Retina (tissue), 1 donor: ENCODE measurements around the gene VWA3A.
"Not testable (repeated sequence)": the region's sequence is repeated elsewhere in the genome, so short reads cannot be mapped to it uniquely, and the experiment has no call there.

Experiments used
- DNase-seq: peaks from one replicate; pipeline ENCODE4 v3.0.0-alpha.2; 2016

Gene VWA3A

DNA sequence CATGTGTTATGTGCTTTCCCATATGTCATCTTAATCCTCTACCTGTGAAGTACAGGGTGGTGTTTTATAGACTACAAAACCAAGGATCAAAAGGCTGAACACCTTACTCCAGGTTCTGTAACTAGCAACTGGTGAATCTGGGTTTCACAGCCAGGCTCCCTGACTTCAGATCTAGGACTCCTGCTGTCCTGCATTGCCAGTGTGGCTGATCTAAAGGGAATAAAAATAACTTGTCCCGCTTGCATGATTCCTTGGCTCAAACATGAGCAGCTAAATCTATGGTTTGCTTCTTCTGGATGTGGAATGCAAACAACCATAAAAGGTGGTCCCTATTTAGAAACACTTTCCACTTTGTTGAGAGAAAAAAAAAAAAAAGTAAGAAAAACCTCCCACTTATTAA, 3.7 kb upstream of the VWA3A start:
- DNase-seq, result no peak

DNA sequence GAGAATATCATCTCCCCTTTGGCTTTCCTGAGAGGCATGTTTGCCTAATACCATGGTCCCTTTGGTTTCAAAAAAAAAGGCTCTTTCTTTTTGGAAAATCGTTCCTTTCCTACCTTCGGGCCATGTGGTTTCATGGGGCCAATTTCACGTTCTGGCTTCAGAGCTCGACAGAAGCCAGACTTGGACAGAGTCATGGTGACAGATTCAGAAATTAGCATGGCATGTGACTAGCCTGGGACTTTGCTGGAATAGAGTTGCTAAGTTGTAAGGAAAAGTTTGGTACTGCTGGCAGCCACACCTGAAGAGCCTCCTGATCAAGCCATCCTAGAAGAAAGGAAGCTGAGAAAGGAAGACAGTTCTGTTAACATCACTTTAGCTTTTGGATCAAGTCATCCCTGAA, 2.4 kb upstream of the VWA3A start:
- no peak for DNase-seq

DNA sequence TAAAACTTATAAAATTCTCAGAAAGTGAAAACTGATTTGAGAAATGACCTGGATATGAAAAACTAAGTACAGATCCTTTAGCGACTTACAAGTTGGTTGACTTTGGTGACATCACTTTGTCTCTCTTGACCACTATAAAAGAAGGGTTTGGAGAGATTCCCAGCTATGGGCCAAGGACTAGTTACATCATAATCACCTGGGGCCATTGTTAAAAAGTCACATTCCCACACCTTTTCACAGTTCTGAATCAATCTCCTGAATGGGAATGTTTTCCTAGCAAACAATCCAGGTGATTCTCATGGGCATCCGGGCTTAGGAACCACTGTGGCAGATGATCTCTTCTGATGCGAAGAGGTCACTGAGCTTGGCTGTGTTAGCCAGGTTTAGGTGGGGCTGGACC, 620 bp upstream of the VWA3A start:
- no peak for DNase-seq

DNA sequence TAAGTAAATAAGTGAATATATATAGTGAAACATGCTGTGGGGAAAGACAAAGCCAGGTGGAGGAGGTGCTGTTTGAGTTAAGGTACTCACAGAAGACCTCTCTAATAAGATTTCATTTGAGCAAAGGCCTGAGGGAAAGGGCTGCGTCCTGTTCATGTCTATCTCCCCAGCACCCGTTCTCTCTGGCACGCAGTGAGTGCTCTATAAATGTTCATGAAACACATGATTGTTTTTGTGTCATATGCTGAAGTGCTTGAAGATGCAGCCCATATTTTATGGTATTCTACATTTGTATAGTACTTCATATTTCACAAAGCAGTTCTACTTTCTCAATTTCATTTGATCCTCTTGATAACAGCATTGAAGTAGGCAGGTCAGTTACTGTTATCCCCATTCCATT, 990 bp downstream of the VWA3A start:
- no peak for DNase-seq

DNA sequence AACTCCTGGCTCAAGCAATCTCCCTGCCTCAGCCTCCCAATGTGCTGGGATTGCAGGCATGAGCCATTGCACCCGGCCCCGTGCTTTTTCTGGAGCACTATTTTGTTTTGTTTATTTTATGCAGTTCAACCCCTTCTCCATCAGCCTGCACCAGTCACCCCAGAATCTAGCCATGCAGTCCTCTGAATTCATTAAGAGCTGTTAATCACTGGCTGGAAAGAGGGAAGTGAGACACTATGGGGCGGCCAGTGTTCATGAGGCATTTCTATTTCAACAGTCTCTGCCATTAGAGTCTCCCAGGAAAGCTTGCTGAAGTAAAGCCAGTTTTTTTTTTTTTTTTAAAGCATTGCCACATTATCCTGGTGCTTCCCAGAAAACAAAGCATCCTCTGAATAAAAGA, 1.7 kb downstream of the VWA3A start:
- no peak for DNase-seq

DNA sequence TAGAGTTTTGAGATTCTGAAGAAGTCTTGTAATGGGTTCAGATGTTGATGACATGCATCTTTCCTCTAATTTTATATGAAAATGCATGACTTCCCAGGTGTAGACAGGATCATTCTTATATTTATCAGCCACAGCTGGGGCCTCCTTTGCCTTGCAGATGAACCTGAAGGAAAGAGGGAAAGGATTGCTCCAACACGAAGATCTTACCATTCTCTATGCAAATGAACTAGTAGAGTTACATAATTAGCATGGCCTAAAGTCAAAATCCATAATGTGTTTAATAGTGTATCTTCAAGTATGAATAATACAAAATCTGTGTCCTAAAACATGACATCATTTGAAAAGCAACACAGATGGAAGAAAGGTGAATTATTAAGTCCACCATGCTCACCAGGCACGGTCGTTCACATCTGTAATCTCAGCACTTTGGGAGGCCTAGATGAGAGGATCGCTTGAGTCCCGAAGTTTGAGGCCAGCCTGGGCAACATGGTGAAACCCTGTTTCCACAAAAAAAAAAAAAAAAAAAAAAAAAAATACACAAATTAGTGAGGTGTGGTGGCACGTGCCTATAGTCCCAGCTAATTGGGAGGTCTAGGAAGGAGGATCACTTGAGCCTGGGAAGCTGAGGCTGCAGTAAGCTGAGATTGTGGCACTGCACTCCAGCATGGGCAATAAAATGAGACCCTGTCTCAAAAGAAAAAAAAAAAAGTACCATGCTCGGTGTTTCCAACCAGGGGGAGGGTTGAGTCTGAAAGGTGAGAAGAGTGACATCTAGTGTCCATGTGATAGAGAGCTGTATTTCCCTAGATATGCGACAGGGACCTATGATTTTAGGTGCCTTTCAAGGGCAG, 6.3 kb downstream of the VWA3A start:
- peak; percentile 41 for DNase-seq

DNA sequence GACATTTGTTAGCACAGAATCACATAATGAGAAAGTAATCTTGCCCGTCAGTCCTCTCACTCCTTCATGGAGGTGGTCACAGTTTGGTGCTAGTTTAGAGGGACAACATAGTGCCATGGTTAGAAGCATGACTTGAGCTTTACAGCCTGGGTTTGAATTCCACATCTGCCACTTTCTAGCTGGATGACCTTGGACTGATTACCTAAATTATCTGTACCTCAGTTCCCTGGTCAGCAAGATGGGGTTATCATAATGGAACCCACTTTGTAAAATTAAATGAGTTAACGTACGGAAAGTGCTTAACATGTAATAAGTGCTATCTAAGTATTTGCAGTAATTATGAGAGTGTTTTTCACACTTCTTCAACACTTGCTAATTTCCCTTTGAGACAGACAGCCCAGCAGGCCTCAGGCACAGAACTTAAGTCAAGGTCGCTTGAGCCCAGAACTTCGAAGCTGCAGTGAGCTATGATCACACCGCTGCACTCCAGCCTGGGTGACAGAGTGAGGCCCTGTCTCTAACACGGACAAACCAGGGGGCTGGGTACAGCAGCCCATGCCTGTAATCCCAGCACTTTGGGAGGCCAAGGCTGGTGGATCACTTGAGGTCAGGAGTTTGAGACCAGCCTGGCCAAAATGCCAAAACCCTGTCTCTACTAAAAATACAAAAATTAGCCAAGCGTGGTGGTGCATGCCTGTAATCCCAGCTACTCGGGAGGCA, 7.1 kb downstream of the VWA3A start:
- DNase-seq, result no peak

DNA sequence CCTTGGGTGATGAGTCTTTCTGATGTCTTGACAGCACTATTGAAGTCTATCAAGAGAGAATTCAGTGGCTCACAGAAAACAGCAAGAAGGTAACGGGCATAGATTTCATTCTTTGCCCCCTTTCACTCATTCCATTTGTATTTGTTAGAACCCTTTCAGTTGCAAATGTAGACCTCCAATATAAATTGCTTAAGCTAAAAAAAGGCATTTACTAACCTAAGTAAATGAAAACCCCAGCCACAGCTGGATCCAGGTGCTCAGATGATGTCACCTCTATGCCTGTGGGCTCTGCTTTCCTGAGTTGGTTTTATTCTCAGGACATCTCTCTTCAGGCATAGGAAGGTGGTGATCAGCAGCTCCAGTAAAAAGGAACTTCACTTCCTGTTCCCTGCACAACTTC, 11.1 kb downstream of the VWA3A start:
- DNase-seq, result no peak

DNA sequence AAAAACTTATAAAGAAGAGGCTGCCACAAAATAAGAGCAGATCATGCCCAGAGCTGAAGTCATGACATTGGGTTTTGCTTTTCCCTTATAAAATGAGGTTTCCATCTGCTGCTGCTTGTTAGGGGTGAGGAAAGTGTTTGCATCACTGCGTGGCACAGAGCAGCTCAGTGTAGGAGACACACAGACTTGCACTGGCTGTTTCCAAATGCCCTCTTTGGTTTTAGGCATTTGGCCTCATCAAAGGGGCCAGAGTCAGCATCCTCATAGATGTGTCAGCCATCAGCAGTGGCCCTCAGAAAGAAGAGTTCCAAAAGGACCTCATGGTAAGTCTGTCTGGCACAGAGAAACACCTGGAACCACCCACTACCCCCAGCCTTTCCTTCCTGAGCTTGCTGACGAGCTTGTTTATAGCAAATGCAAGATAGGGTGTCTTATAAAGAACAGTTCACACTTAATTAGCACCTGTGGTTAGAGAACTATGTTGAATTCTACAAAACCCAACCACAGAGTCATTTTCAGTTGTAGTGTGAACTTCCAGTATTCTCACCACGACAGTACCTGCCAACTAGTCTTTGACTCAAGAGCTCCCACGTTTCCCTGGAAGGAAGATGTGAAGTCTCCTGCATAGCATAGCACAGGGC, 17.0 kb downstream of the VWA3A start:
- no peak for DNase-seq

DNA sequence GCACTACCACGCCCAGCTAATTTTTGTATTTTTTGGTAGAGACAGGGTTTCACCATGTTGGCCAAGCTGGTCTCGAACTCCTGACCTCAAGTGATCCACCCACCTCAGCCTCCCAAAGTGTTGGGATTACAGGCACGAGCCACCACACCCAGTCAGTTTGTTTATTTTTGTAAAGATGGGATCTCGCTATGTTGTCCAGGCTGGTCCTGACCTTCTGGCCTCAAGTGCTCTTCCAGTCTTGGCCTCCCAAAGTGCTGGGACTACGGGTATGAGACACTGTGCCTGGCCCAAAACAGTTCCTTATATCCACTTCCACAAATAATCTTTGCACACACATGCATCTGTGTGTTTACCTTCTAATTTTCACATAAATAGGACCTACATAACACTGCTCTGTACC, 19.3 kb downstream of the VWA3A start:
- DNase-seq, result not testable (repeated sequence)

DNA sequence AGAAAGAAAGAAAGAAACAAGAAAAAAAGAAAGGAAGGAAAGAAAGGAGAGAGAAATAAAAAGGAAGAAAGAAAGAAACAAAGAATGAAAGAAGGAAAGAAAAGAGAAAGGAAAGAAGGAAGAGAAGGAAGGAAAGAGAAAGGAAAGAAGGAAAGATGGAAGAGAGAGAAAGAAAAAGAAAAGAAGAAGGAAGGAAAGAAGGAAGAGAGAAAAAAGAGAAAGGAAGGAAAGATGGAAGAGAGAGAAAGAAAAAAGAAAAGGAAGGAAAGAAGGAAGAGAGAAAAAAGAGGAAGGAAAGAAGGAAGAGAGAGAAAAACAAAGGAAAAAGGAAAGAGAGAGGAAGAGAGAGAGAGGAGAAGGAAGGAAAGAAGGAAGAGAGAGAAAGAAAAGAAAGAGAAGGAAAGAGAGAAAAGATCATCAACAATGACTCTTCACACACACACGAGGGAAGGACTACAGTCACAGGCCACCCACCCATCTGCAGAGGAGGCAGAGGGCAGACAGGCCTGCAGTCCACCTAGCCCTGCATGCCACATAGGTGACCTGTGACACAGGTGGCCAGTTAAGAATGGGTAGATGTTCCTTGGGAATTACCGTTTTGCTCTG, 23.9 kb downstream of the VWA3A start:
- DNase-seq, result no peak

DNA sequence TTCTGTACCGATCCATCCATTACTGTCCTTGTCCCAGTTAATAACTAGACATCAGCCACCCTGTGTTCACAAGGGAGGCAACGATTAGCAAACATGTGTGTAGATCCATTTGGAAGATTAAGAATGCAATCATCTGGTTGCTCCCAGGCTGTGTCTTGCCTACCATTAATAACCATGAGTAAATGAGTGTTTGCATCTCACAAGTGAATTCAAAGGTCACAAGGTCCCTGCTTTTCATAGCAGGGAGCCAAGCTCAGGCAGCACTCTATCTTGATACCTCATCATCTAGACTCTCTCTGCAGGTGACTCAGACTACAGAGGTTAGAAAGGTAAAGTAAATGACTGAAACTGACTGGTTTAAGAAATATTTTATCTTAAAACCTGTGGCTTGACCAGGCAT, 25.3 kb downstream of the VWA3A start:
- DNase-seq, result no peak

DNA sequence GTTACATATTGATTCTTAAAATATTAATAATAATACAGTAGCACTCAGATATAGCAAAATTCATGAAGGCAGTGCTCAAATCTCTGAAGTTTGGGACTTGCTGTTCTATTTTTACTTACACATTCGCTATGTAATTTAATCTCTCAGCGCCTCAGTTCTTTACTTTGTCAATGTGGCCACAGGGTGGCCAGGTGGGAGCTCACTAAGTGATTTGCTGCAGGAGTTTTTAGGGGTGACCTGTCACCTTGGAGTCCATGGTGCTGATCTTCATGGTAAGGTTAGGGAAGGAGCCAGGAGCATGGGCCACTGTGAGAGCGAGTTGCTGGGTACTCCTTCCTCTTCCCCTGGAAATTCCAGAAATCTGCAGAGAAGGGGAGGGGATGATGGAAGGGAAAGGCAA, 28.1 kb downstream of the VWA3A start:
- DNase-seq, result no peak

DNA sequence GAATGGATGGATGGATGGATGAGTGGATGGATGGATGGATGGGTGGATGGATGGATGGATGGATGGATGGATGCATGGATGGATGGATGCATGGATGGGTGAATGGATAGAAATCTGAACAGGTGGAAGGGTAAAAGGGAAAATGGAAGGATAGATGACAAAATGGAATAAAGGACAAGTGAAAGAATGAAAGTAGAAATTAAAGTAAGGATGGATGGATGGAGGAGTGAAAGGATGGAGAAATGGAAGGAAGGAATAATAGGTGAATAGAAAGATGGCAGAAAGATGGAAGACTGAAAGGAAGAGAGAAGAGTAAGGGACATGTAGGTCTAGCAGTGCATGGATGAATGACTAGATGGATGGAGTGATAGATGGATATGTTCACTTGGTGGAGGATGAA, 29.9 kb downstream of the VWA3A start:
- DNase-seq, result no peak

DNA sequence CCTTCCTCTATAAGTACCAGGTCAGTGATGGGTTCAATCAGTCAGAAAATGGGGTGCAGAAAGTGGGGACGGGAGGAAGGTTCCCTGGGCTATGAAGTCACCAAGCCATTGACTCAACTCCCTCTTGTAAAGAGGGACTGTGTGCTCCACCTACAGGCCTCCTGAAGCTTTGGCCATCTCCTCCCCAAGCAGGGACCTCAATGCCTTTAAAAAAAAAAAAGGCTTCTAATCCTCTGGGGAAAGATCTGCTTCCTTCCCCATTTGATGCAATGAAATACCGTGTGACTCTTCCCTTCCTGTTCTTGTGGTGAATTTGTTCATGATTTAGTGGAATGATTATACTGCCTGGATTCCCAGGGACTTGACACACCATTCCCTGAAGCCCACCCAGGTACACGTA, 30.8 kb downstream of the VWA3A start:
- DNase-seq, result no peak

DNA sequence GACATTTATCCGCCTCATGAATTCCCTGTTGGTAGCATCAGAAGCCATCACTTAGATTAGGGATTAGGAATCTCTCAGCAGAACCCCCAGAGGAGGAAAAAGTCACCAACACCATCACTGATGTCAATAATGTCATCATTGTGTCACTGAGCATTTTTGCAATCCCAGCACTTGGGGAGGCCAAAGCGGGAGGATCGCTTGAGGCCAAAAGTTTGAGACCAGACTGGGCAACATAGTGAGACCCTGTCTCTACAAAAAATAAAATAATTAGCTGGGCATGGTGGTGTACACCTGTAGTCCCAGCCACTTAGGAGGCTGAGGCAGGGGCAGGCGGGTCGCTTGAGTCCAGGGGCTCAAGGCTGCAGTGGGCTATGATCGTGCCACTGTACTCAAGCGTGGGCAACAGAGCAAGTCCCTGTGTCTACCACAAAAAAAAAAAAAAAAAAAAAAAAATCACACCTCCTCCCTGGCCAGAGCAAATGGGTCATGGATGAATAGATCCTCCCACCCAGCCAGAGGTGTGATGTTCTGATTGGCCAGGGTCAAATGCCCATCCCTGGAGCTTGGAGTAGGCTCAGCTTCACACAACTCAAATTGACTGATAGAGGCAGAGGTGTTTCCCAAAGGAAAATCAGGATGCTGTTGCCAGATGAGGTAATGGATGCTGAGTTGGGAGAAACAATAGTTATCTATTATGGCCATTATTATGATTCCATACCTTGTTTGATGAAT, 31.6 kb downstream of the VWA3A start:
- no peak for DNase-seq

DNA sequence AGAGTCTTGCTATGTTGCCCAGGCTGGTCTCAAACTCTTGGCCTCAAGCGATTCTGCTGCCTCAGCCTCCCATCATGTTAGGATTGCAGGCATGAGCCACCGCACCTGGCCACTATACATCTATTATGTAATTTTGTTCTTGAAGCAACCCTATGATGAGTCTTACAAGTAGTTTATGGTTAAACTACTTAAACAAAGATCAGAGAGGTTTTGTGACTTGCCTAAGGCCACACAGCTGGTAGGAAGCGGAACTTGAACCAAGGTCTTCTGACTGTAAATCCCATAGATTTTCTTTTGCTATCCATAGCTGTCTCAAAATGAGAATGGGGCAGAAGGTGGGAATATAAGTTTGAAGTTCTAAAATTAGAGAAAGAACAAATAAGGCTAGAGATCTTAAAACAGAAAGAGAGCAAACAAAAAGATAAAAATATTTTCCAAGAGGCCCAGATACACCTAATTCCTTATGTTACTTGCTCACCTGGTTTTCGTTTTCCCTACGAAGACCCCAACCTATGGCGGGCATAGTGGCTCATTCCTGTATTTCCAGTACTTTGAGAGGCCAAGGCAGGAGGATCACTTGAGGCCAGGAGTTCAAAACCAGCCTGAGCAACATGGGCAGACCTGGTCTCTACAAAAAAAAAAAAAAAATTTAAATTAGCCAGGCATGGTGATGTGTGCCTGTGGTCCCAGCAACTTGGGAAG, 32.4 kb downstream of the VWA3A start:
- no peak for DNase-seq

DNA sequence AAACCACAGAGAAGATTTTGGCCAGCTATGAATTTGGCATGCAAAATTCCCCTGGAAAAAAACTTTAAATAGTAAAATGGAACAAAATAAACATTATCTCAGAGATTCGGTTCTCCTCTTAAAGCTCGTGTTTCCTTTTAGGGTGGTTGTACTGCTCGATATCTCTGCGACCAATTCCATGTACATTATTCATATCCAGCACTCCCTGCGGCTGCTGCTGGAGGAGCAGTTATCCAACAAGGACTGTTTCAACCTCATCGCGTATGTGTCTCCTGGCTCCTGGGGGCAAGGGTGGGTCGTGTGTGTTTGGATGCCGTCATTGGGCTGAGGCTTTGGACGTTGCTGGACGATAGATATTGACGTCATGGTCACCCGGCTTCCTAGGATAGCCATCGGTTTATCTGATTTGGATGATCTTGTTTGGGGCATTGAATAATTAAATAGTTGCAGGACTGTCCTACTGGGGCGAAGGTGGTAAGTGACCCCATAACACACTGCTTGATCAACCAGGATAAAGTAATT, 33.8 kb downstream of the VWA3A start:
- DNase-seq, result no peak

DNA sequence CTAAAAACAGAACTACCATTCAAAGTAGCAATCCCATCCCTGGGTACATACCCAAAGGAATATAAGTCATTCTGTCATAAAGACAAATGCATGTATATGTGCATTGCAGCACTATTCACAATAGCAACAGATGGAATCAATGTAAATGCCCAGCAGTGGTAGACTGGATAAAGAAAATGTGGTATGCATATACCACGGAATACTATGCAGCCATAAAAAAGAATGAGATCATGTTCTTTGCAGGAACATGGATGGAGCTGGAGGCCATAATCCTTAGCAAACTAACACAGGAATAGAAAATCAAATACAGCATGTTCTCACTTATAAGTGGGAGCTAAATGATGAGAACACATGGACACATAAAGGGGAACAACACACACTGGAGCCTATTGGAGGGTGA, 36.2 kb downstream of the VWA3A start:
- not testable (repeated sequence) for DNase-seq

DNA sequence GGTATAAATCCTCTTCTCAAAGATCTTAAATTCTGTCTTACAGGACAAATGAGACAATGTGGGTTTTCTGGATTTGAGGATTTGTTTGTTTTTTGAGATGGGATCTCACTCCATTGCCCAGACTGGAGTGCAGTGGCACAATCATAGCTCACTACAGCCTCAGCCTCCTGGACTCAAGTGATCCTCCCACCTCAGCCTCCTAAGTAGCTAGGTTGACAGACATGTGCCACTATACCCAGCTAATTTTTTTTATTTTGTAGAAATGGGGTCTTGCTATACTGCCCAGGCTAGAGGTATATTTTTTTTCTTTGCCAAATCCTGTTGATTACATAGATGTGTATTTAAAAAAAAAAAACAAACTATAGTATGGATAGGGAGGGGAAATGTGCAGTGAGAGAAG, 38.2 kb downstream of the VWA3A start:
- no peak for DNase-seq

DNA sequence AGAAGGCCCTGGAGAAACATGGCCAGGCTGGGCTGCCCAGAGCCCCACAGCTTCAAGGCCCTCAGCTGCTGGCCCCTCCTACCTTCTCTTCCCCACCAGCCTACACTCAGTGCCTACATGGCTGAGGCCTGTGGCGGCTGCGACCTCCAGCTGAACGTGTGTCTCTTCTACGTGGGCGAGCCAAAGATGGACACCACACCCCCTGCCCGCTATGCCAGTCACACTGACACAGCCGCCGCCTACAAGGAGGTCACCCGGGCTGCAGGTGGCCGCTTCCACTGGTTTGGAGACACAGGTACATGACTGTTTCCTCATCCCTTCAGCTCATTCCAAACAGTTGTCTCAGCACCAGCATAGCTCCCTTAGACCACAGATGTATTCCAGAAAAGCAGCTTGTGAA, 40.5 kb downstream of the VWA3A start:
- DNase-seq, result no peak

DNA sequence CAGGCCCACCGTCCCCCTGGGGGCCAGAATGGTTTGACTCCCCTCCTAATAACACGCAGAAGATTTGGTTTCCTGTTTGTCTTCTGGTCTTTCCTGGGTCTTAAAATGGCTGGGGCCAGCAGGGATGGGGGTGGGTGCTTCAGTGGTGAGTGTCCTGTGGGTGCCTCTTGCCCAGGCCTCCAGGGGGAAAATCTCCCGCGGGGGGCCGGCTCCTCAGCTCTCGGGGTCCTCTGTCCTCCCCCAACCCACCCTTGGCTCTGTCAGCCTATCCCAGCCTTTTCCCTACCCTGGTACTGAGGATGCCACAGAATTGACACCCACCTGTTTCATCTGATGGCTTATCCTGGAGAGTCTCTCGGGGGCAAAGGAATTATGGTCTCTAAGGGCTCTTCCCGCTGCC, 46.1 kb downstream of the VWA3A start:
- DNase-seq, result no peak
